Right renal cortex interstitium (tissue), 3 donors: Measurements from ENCODE around the gene KCTD18. TPM values are rescaled to one million over a fixed set of nuclear protein-coding genes. Genes with fewer than 3 reads are reported as not detected.

Experiments used
- DNase-seq, 3 donors: peaks; one replicate each; pipeline ENCODE4 v3.0.0-alpha.2; 2013; ENCODE audit warnings: low read depth in 3 of 3, low spot score in 2 of 3
- polyA plus RNA-seq, 3 donors: library from polyadenylated mRNA; unstranded; fragments of 120-200 nt; gene quantifications; one replicate each; pipeline ENCODE4 v1.2.1, GENCODE V29; 2013; ENCODE audit not compliant: insufficient read length in 3 of 3

Gene KCTD18
- polyA plus RNA-seq, result 10 to 100 TPM; 14.7 to 16.1 (median 14.7) TPM

DNA sequence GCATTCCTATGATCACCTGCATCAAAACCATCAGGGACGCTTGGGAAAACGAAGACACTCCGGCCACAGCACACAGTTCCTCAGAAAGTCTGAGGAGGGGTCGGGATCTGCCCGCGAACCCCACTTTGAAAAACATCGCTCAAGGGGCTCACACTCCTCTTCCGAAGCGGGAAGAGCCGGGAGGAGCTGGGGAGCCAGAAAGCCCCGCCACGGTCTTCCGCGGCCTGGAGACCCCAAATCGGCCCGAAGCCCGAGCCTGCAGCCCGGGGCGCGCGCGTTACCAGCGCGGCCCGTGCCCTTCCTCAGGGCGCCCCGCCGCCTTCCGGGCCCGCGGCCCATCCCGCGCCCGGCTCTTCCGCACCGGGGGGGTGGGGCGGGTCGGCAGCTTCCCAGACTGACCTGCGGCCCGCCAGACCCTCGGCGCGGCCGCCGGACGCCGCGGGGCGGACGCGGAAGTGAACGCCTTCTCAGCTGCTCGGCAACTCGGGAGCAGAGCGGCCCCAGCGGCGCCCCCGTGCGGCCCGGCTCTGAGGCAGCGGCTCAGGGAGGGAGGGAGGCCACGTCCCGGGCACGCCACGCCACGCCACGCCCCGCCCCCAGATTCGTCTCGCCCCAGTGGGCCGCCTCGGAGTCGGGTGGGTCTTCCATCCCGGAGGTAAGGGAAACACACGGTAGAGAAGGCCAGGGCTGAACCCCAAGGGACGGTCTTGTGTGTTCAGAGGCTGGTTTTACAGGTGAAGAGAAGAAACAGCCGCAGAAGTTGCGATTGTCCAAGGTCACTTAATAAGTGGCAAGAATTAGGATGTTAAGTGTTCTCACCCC lies at the start of gene KCTD18:
KCTD18 (minus strand) TSS at position 457 of the 822 bp plus-strand sequence. CDS start 3,052 bp downstream, outside the sequence.
- peak in 2 of 3 donors; percentile 41 to 72 for DNase-seq

DNA sequence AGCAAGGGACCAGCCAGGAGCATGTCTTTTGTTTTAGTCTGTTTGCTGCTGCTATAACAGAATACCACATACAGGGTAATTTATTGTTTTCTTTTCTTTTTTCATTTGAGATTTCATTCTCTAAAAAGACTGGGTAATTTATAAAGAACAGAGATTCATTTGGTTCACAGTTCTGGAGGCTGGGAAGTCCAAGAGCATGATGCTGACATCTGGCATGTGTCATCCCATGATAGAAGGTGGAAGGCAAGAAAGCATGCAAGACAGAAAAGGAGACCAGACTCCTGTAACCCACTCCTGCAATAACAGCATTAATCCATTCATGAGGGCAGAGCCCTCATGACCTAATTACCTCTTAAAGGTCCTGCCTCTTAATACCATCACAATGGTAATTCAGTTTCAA lies 30.9 kb upstream of the KCTD18 start:
- no peak for DNase-seq

DNA sequence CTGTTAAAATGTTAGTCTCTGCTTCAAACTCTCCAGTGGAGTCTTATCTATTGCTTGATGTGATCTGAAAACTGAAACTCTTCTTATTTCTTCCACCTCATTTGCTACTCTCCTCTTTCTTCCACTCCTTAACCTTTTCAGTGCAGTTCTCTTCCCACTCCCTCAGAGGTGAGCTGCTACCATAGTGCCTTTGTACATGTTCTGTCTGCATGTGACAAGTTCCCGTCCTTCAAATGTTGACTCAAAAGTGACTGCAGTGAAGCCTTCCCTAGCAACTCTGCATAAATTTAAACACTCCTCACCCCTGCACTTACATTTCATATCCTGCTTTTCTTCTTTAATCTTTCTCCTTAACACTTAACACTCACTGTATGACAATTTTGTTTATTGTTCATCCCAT lies 28.3 kb upstream of the KCTD18 start:
- DNase-seq, result no peak

DNA sequence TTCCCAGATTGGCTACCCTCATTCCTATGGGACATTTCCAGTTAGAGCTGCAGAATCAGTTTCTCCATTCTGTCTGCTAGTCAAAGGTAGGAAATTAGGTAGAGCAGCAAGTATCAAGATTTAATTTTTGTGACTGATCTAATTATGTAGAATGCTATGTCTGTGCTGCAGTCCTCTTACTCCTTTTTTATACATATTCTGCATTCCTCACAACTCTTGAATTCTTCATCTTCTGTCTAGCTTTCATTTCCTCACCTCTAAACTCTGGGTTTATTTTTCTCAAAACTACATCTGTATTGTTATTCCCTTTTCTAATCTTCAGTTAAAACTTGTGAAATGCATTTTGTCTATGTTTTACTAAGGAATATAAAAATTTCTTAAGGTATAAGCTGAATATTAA lies 24.7 kb upstream of the KCTD18 start:
- DNase-seq, result no peak

DNA sequence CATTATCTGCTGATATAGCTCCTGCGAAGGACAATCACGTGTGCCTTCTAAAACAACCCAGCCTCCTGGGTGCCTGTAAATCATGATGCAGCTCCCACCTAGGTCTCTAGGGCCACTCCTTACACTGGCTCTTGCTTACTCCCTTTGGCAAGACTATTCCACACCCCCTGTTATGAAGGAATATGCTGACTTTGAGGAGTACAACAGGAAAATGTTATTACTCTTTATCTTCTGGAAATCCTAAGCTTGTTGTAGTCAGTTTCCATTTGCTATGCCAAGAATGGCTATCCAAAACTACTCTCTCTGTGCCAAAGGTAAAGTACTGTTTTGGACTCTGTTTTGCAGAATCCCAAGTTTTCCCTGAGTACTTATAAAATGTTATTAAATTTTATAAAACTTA lies 23.9 kb upstream of the KCTD18 start:
- DNase-seq, result no peak

DNA sequence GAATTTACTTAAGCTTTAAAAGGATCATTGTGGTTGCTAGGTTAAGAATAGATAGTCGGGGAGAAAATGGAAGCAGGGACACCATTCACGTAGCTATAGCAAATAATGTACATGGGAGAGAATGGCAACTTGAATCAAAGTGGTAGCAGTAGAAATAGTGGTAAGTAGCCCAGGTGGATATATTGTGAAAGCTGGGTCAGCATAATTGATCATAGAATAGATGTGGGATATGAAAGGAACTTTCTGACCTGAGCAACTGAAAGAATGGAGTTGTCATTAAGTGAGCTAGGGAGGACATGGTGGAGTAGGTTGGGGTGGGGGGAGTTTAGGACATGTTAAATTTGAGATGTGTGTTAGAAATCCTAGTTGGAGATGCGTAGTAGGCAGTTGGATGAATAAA lies 18.4 kb upstream of the KCTD18 start:
- no peak for DNase-seq

DNA sequence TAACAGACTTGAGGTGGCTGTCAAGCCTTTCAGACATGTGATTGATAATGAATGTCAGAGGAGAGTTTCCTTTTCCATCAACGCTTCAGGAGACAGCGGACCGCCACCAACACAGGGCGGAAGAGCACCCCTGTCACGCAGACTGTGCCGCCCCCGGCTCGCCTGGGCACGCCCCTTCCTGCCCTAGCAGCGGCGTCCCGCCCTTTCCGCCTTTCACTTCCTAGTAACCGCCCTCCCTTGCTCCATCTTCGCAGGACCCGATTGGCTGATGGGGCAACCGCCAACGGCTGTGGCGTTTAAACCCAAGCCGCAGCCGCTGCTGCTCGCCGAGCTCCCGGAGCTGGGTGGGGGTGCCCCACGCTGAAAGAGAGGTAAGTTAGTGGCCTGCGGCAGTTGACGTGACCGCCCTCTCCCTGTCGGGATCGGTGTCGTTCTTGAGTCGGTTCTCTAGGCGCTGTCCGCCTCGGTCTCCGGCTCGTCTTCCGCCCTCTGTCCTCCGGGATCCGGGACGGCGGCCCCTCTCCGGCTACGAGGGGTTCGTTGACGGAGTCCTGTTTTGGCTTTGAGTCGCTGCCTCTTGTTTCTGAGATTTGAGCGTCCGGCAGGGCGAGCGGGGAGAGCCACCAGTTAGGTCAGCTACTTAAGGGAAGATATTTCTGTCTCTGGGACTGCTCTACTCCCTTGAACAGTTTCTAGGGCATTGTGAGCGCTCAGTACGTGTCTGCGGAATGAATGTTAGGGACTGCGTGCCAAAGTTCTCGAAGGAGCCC lies 16.2 kb upstream of the KCTD18 start, which contains the start of gene SGO2:
SGO2 (plus strand) TSS at position 326 of the 770 bp plus-strand sequence. CDS start 6,769 bp downstream, outside the sequence.
- peak; percentile 81 to 85 (median 84) for DNase-seq

DNA sequence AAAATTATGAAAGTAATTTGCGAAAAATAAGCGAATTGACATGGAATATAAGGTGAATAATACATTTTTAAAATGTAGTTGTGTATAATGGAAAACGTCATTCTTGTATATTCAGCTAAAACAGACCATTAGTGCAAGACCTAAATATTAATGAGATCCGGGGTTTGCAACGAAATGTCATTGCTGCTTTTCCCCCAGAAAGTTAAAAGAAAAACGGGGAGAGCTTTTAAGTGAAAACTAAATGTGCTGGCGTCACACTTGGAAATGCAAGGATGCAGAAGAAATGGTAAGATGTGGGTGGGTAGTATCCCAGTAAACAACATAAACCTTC lies 15.6 kb upstream of the KCTD18 start:
- DNase-seq, result no peak

DNA sequence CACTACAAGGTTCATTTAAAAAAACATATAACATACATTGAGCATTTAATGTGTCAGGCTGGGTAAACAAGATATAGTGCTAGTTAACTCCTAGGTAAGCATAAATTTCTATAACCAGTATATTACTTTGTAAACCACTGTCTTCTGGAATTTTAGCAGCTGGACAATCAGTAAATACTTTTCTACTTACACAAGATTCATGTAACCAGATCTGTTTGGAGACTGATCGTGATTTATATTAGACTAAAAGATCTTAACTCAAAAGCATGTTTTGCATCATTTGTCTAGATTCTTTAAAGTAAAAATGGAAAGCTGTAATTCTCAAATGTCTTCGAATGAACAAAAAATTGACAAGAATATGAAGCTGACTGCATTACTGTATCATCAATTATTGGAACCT lies 15.2 kb upstream of the KCTD18 start:
- no peak for DNase-seq

DNA sequence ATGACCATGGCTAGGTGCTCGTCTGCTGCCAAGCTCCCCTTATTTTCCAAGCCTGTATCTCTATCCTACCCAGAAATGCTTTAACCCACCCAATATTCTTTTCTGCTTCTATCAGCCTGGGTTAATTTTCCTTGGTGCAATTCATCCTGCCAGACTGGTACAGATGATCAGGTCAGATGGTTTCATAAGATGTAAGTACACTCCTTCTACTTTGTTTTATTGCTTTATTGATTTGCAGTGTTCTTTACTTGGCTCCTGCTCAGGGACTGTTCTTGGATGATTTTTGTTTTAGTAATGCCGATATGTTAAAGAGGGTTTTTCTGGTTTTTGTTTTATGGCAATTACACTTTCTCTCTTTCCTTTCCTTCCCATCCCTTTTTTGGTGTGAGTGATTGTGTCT lies 13.7 kb upstream of the KCTD18 start:
- no peak for DNase-seq

DNA sequence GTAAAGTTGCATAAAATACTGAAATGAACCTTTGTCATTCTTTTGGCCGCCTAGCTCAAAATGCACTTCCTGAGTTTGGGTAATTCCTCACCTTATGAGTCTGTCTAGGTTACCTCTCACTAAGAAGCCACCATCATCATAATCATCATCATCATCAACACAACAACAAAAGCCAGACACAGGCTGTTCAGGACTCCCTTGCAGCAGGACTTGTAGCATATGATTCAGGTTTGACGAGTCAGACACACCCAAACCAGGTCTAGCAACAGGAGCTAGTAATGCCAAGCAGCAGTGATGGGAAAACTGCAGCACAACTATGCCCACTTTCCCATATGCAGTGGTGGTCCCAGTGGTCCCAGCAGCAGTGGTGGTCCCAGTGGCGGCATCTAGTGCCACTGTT lies 13.3 kb upstream of the KCTD18 start:
- no peak for DNase-seq

DNA sequence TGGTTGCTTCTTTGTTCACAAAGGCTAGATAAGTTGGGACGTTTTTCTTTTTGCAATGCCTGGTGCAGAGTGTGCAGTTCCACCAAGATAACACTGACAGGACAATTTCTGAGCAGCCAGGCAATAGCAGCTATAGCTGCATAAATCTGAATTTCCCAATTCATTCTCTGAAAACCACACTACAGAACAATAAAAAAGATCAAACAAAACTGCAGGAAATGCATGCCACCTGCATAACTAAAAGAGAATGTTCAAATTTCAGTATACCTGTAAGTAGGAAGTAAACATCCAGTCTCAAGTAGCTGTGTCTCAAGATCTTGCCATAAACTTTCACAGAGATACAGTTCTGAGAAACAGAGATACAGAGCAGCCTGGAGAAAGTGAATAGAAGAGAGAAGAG lies 5.3 kb upstream of the KCTD18 start:
- no peak for DNase-seq

DNA sequence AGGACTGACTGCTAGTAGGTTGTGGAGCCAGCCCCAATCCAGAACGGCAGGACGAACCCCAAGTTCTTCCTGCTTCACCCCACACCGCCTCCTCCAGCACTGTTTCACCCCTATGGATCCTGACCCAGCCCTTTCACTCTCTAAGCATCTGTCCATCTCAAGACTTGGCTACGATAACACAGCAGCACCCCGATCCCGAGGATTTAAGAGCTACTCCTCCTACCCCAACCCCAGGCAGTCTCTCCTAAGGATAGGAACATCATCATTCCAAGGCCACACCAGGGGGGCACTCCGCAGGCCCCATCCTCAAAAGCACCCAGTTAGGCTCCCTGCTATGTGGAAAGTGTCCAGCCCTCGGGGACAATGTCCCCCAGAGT lies 645 bp downstream of the KCTD18 start:
- DNase-seq, result no peak

DNA sequence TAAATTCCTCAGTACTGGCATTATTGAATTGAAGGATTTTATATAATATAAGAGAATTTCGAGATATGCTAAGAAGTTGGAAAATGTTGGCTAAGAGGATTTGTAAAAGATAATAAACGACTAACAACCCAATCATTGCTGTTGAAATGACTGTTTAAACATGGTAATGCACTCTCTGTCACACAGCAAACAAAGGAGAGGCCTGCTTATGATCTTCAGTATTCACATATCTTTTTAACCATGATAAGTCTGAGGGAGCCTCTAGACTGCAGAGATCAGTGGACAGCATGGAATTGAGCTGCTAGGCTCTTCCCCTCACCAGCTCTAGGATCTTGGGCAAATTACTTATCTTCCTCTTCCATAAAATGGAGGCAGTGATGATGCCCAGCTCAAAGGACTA lies 2.7 kb downstream of the KCTD18 start:
- DNase-seq, result no peak

DNA sequence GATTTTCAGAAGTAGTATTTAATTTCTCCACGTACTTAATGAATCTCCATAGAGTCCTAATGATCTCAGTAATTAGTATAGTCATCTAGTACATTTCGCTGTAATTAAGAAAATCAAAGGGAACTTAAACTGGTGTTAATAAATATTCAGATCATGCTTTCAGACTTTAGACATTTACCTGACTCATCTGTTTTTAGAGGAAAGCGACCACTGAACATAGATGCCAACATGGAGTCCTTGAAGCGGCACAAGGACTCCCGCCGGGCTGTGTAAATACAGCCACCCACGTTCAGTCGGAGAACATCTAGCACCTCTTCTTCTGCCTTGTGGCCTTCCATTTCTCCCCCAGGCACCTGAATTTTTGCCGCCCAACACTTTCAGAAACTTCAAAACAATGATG lies 3.2 kb downstream of the KCTD18 start:
- no peak for DNase-seq

DNA sequence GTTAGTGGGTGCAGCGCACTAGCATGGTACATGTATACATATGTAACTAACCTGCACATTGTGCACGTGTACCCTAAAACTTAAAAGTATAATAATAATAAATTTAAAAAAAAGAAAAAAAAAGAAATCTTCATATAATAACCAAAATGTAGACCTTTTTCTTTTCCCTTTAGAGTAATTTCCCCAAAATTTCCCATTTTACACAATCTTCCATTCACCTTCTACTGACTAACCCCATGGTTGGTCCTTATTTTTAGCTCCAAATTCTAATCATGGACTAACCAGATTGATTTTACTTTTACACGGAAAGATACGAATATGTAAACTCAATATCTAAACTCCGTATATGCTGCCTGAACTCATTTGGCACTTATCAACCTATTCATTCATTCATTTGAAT lies 7.7 kb downstream of the KCTD18 start:
- DNase-seq, result no peak

DNA sequence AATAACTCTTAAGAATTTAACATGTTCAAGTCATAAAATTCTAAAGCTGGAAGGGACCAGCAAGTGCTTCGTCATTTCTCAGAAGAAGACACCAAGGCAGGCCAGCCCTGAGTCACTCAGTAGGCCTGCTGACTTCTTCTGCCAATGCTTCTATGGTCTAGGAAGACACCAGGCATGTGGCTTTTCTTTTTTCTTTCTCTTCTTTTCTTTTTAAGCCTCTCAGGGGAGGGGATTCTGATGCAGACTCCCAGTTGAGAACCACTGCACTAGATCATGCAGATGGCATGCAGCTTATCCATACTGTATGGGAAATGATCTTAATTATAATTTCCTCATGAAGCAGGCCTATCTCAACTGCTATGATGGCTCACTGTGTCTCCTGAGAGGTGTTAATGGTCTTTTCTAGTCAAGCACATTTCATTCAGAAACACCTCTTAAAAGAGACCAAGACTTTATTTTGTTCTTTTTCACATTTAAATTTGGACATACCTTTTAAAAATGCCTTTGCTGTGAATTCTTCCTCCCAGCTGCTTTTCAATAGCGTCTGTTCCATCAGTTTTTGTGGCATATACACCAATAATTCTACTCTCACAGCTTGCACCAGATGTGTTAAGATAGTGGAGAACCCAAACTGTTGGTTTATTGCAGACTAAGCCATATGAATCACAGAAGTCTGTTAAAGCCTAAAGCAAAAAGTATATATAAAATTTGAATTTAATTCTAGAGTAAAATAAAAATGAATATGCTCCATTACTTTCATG lies 11.3 kb downstream of the KCTD18 start:
- DNase-seq, result no peak

DNA sequence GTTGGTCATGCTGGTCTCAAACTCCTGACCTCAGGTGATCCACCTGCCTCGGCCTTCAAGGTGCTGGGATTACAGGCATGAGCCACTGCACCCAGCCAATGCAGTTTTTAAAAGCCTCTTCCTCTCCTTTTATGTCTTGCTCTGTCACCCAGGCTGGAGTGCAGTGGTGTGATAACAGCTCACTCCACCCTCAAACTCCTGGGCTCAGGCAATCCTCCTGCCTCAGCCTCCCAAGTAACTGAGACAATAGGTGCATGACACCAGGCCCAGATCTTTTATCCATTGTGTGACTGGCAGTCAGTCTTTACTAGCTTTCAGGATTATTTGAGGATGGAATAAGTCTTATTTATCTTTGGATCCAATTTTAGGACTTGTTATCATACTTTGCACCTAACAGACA lies 13.2 kb downstream of the KCTD18 start:
- no peak for DNase-seq

DNA sequence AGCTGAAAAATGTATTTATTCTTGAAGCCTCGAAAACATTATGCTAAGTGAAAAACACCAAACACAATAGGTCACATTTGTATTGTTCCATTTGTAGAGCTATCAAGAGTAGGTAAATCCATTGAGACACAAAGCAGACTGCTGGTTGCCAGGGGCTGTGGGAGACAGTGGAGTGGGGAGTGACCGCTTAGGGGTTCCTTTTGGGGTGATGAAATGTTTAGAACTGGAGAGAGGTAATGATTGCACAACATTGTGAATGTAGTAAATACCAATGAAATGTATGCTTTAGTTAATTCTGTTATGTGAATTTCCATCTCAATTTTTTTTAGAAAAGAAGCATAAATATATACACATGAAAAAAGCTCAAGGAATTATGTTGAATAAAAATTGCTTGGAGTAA lies 15.8 kb downstream of the KCTD18 start:
- DNase-seq, result no peak

DNA sequence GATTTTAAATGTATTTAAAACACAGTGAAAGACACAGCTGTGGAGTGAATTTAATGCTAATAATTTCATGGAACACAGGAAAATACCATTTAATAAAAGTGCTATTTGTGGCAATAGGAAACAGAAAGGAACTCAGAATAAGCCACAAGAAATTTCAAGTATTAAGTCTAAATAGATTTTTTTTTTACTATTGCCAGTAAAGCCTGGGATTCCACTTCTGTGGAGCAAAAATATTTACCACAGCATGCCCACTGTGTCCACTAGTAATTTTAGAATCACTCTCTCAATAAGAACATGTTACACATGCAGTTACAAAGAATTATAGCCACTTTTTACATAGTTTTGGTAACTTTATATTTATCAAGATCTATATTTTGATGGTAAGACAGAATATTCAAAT lies 17.2 kb downstream of the KCTD18 start:
- DNase-seq, result no peak

DNA sequence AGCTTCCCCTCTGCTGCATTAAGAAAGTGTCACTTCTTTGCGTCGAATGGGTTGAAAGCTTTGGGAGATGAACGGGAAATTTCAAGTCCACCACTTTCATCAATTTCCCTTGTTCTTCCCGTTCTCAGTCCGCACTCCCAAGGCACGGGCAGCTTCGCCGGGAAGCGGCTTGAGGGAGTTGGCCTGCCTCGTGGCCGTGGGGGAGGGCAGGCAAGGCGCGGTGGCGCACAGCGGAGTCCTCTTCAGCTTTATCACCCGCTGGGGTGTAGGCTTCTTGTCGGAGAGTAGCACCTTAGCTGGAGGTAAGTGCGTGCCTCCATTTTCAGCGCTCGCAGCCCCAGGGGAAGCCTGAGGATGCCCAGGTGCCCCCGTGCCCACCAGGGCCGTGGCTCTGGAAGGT lies 19.9 kb downstream of the KCTD18 start:
- no peak for DNase-seq
